Effector memory CD4-positive, alpha-beta T cell (primary cell): ENCODE data around the gene PRKCD.

Experiments
- DNase-seq, 3 donors: peaks; one replicate each; pipeline ENCODE4 v3.0.0-alpha.2; 2020
- H3K27ac ChIP-seq: 2 replicates; pipeline ENCODE4 v1.7.0; 2013; ENCODE audit warnings: mild to moderate bottlenecking, low read length, moderate library complexity; ENCODE audit not compliant: insufficient read depth, poor library complexity, severe bottlenecking
- H3K27me3 ChIP-seq: replicated peaks from 2 replicates; pipeline ENCODE4 v1.7.0; 2013; ENCODE audit warnings: mild to moderate bottlenecking, low read length; ENCODE audit not compliant: insufficient read depth, control insufficient read depth, poor library complexity, severe bottlenecking
- H3K36me3 ChIP-seq: 2 replicates; pipeline ENCODE4 v1.7.0; 2013; ENCODE audit warnings: mild to moderate bottlenecking, low read length, moderate library complexity; ENCODE audit not compliant: control insufficient read depth, insufficient read depth
- H3K4me1 ChIP-seq: 2 replicates; pipeline ENCODE4 v1.7.0; 2013; ENCODE audit warnings: low read length, mild to moderate bottlenecking; ENCODE audit not compliant: control insufficient read depth, insufficient read depth, poor library complexity, severe bottlenecking
- H3K4me3 ChIP-seq: 2 replicates; pipeline ENCODE4 v1.7.0; 2013; ENCODE audit warnings: low read length, low read depth, mild to moderate bottlenecking; ENCODE audit not compliant: insufficient read depth, poor library complexity, severe bottlenecking
- H3K9me3 ChIP-seq: 2 replicates; pipeline ENCODE4 v1.7.0; 2013; ENCODE audit warnings: mild to moderate bottlenecking, low read length, moderate library complexity; ENCODE audit not compliant: control insufficient read depth

The PRKCD gene

GRCh38 chr3:53180305-53181023, 19.5 kb downstream of the PRKCD start:
- no peak for DNase-seq
- no peaks in the 10 kb centered on the region for H3K27me3 ChIP-seq
- H3K9me3 ChIP-seq = no peaks in the 10 kb centered on the region
- H3K4me3 ChIP-seq = no peak overlapping the region
- no peak overlapping the region for H3K27ac ChIP-seq
- H3K4me1 ChIP-seq = no peaks in the 10 kb centered on the region
- peaks cover 60% of the 10 kb centered on the region for H3K36me3 ChIP-seq

- no peak for DNase-seq
- Histone ChIP-seq H3K4me3 (no peak overlapping the region), H3K9me3 (no peaks in the 10 kb centered on the region), H3K4me1 (no peaks in the 10 kb centered on the region), H3K27me3 (no peaks in the 10 kb centered on the region), H3K27ac (no peak overlapping the region), H3K36me3 (peaks cover 64% of the 10 kb centered on the region)
These were observed 20.0 kb downstream of the PRKCD start for GRCh38 chr3:53181024-53181371.

- Histone ChIP-seq H3K27ac (no peak overlapping the region), H3K36me3 (peaks cover 70% of the 10 kb centered on the region)
- DNase-seq = no peak
These were observed 20.5 kb downstream of the PRKCD start for GRCh38 chr3:53181528-53181927.

GRCh38 chr3:53182764-53183355, 21.9 kb downstream of the PRKCD start:
- Histone ChIP-seq H3K27ac (no peak overlapping the region), H3K4me3 (no peak overlapping the region), H3K9me3 (no peaks in the 10 kb centered on the region), H3K4me1 (no peaks in the 10 kb centered on the region), H3K27me3 (no peaks in the 10 kb centered on the region), H3K36me3 (peaks cover 72% of the 10 kb centered on the region)
- DNase-seq = no peak

More at GRCh38 chr3:53181528-53181927, 20.5 kb downstream of the PRKCD start:
- no peaks in the 10 kb centered on the region for H3K4me1 ChIP-seq
- H3K4me3 ChIP-seq = no peak overlapping the region
- no peaks in the 10 kb centered on the region for H3K9me3 ChIP-seq
- H3K27me3 ChIP-seq = no peaks in the 10 kb centered on the region

- Histone ChIP-seq H3K4me3 (no peak overlapping the region), H3K27me3 (no peaks in the 10 kb centered on the region), H3K4me1 (no peaks in the 10 kb centered on the region), H3K9me3 (no peaks in the 10 kb centered on the region), H3K36me3 (peaks cover 72% of the 10 kb centered on the region), H3K27ac (no peak overlapping the region)
- DNase-seq = no peak
These were observed 22.5 kb downstream of the PRKCD start for GRCh38 chr3:53183514-53183913.

GRCh38 chr3:53184701-53185100, 23.7 kb downstream of the PRKCD start:
- H3K27ac ChIP-seq = no peak overlapping the region
- no peaks in the 10 kb centered on the region for H3K4me1 ChIP-seq
- no peak overlapping the region for H3K4me3 ChIP-seq
- no peaks in the 10 kb centered on the region for H3K27me3 ChIP-seq
- no peak for DNase-seq
- peaks cover 72% of the 10 kb centered on the region for H3K36me3 ChIP-seq
- no peaks in the 10 kb centered on the region for H3K9me3 ChIP-seq

GRCh38 chr3:53185761-53186465, 24.9 kb downstream of the PRKCD start:
- no peaks in the 10 kb centered on the region for H3K4me1 ChIP-seq
- H3K27me3 ChIP-seq = no peaks in the 10 kb centered on the region
- DNase-seq = no peak
- no peak overlapping the region for H3K27ac ChIP-seq
- H3K36me3 ChIP-seq = peaks cover 69% of the 10 kb centered on the region
- no peak overlapping the region for H3K4me3 ChIP-seq
- no peaks in the 10 kb centered on the region for H3K9me3 ChIP-seq

- peaks cover 61% of the 10 kb centered on the region for H3K36me3 ChIP-seq
These were observed 25.7 kb downstream of the PRKCD start for GRCh38 chr3:53186726-53187125.

GRCh38 chr3:53187430-53187829, 26.4 kb downstream of the PRKCD start:
- no peak for DNase-seq

More at GRCh38 chr3:53186726-53187125, 25.7 kb downstream of the PRKCD start:
- no peaks in the 10 kb centered on the region for H3K4me1 ChIP-seq
- no peak overlapping the region for H3K4me3 ChIP-seq
- no peak for DNase-seq
- H3K27me3 ChIP-seq = no peaks in the 10 kb centered on the region
- no peaks in the 10 kb centered on the region for H3K9me3 ChIP-seq
- H3K27ac ChIP-seq = no peak overlapping the region

GRCh38 chr3:53188136-53188685, 27.2 kb downstream of the PRKCD start:
- DNase-seq = no peak
- Histone ChIP-seq H3K4me1 (no peaks in the 10 kb centered on the region), H3K9me3 (no peaks in the 10 kb centered on the region), H3K27me3 (no peaks in the 10 kb centered on the region), H3K27ac (no peak overlapping the region), H3K4me3 (no peak overlapping the region), H3K36me3 (peaks cover 56% of the 10 kb centered on the region)

More at GRCh38 chr3:53187430-53187829, 26.4 kb downstream of the PRKCD start:
- H3K4me1 ChIP-seq = no peaks in the 10 kb centered on the region
- H3K27ac ChIP-seq = no peak overlapping the region
- no peaks in the 10 kb centered on the region for H3K9me3 ChIP-seq
- no peaks in the 10 kb centered on the region for H3K27me3 ChIP-seq
- no peak overlapping the region for H3K4me3 ChIP-seq
- H3K36me3 ChIP-seq = peaks cover 63% of the 10 kb centered on the region
